HepG2 (cell line): ENCODE results near the gene HSPA1L. TPM values are rescaled to one million over a fixed set of nuclear protein-coding genes. Genes with fewer than 3 reads are reported as not detected.

Experiments
- FOSL2 ChIP-seq: sonication (generic); formaldehyde crosslinking; IDR thresholded peaks from 2 replicates; pipeline ENCODE4 v1.4.0; 2020; ENCODE audit warnings: missing genetic modification reagents
- FOXM1 ChIP-seq: sonication (generic); formaldehyde crosslinking; IDR thresholded peaks from 2 replicates; pipeline ENCODE4 v1.5.0; 2020; ENCODE audit warnings: missing genetic modification reagents
- GFI1 ChIP-seq: sonication (generic); formaldehyde crosslinking; IDR thresholded peaks from 2 replicates; pipeline ENCODE4 v1.5.0; 2020; ENCODE audit warnings: missing genetic modification reagents, mild to moderate bottlenecking, borderline replicate concordance
- GTF3A ChIP-seq: sonication (generic); formaldehyde crosslinking; conservative IDR thresholded peaks from 2 replicates; pipeline ENCODE4 v1.4.0; 2020; ENCODE audit warnings: mild to moderate bottlenecking, missing genetic modification reagents
- HDAC6 ChIP-seq: fragments of 200-600 bp; sonication (generic); IDR thresholded peaks from 2 replicates; pipeline ENCODE4 v1.7.0; 2017; ENCODE audit warnings: mild to moderate bottlenecking, antibody characterized with exemption, low read length, low read depth
- HOXA9 ChIP-seq: sonication (generic); formaldehyde crosslinking; IDR thresholded peaks from 2 replicates; pipeline ENCODE4 v1.8.1; 2022; ENCODE audit warnings: missing genetic modification reagents, mild to moderate bottlenecking, moderate library complexity, borderline replicate concordance
- IRF2 ChIP-seq: IDR thresholded peaks from 2 replicates; pipeline ENCODE4 v1.6.1; 2018; ENCODE audit warnings: missing genetic modification reagents, missing compliant biosample characterization
- JUN ChIP-seq: sonication (generic); formaldehyde crosslinking; IDR thresholded peaks from 2 replicates; pipeline ENCODE4 v1.4.0; 2020; ENCODE audit warnings: mild to moderate bottlenecking, missing genetic modification reagents
- KMT2B ChIP-seq: IDR thresholded peaks from 2 replicates; pipeline ENCODE4 v1.6.1; 2016; ENCODE audit warnings: missing genetic modification reagents, missing compliant biosample characterization
- MYC ChIP-seq: sonication (generic); formaldehyde crosslinking; IDR thresholded peaks from 2 replicates; pipeline ENCODE4 v1.9.0; 2021; ENCODE audit warnings: missing genetic modification reagents, borderline replicate concordance
- NFE2L2 ChIP-seq: fragments of 150-350 bp; IDR thresholded peaks from 2 replicates; pipeline ENCODE4 v1.6.1; 2014; ENCODE audit warnings: low read length
- PHB2 ChIP-seq: fragments of 450-650 bp; IDR thresholded peaks from 2 replicates; pipeline ENCODE4 v1.6.1; 2018; ENCODE audit not compliant: partially characterized antibody
- PLRG1 ChIP-seq: fragments of 450-650 bp; conservative IDR thresholded peaks from 2 replicates; pipeline ENCODE4 v1.6.1; 2016
- TBL1XR1 ChIP-seq: fragments of 150-350 bp; IDR thresholded peaks from 2 replicates; pipeline ENCODE4 v1.6.1; 2014; ENCODE audit warnings: borderline replicate concordance, low read length; ENCODE audit not compliant: partially characterized antibody
- YEATS2 ChIP-seq: sonication (generic); formaldehyde crosslinking; IDR thresholded peaks from 2 replicates; pipeline ENCODE4 v1.4.0; 2020; ENCODE audit warnings: missing genetic modification reagents, borderline replicate concordance
- ZFP41 ChIP-seq: sonication (generic); formaldehyde crosslinking; IDR thresholded peaks from 2 replicates; pipeline ENCODE4 v1.4.0; 2020; ENCODE audit warnings: mild to moderate bottlenecking, missing genetic modification reagents, borderline replicate concordance
- ZNF260 ChIP-seq: sonication (generic); formaldehyde crosslinking; IDR thresholded peaks from 2 replicates; pipeline ENCODE4 v1.4.0; 2020; ENCODE audit warnings: missing genetic modification reagents, low read depth, mild to moderate bottlenecking, borderline replicate concordance
- ZNF678 ChIP-seq: sonication (generic); formaldehyde crosslinking; IDR thresholded peaks from 2 replicates; pipeline ENCODE4 v1.4.0; 2020; ENCODE audit warnings: mild to moderate bottlenecking, missing genetic modification reagents
- ZNF746 ChIP-seq: sonication (generic); formaldehyde crosslinking; IDR thresholded peaks from 2 replicates; pipeline ENCODE4 v1.8.0; 2022; ENCODE audit warnings: mild to moderate bottlenecking, missing genetic modification reagents
- ZNF75D ChIP-seq: sonication (generic); formaldehyde crosslinking; IDR thresholded peaks from 2 replicates; pipeline ENCODE4 v1.8.1; 2023; ENCODE audit warnings: missing genetic modification reagents, mild to moderate bottlenecking, borderline replicate concordance
- ZNF790 ChIP-seq: sonication (generic); formaldehyde crosslinking; IDR thresholded peaks from 2 replicates; pipeline ENCODE4 v1.8.0; 2022; ENCODE audit warnings: missing genetic modification reagents, mild to moderate bottlenecking, borderline replicate concordance
- polyA plus RNA-seq, 8 experiments: library from polyadenylated mRNA; depleted of rRNA in 3 of 8; stranded (reverse) in 7 of 8; unstranded in 1 of 8; fragments of >200 nt; fragmentation: Illumina TruSeq in 4 of 8; extraction: Trizol in 4 of 8; gene quantifications; 2 replicates each; pipeline versions ENCODE4 v1.2.1 to v1.2.3, GENCODE V29; 2011 to 2016; ENCODE audit warnings: low read depth in 4 of 8, missing spikeins in 1 of 8, mixed read lengths in 1 of 8; ENCODE audit not compliant: insufficient read depth in 1 of 8
- total RNA-seq, 5 experiments: library from RNA; depleted of rRNA; stranded (reverse); fragments of >200 nt; fragmentation: Illumina TruSeq; extraction: Trizol; gene quantifications; 2 replicates each; pipeline ENCODE4 v1.2.3, GENCODE V29; 2016; ENCODE audit warnings: low read depth in 1 of 5
- TF ChIP-seq, protein P1 (sequence below), 2 experiments: fragments of 450-650 bp in 1 of 2; sonication (generic) in 1 of 2; formaldehyde crosslinking; IDR thresholded peaks; 2 replicates each; pipeline versions ENCODE4 v1.5.0 to v1.8.0; 2020 to 2022; ENCODE audit warnings: mild to moderate bottlenecking in 1 of 2, missing genetic modification reagents in 1 of 2
- TF ChIP-seq, protein P2 (sequence below): sonication (generic); formaldehyde crosslinking; conservative IDR thresholded peaks from 2 replicates; pipeline ENCODE4 v1.8.1; 2023; ENCODE audit warnings: missing genetic modification reagents
- TF ChIP-seq, protein P3 (sequence below): sonication (generic); formaldehyde crosslinking; IDR thresholded peaks from 2 replicates; pipeline ENCODE4 v1.4.0; 2020; ENCODE audit warnings: missing genetic modification reagents
- TF ChIP-seq, protein P4 (sequence below): sonication (generic); IDR thresholded peaks from 2 replicates; pipeline ENCODE4 v1.6.1; 2016; ENCODE audit warnings: low read depth, borderline replicate concordance
- TF ChIP-seq, protein P5 (sequence below): sonication (generic); formaldehyde crosslinking; IDR thresholded peaks from 2 replicates; pipeline ENCODE4 v1.4.0; 2020; ENCODE audit warnings: mild to moderate bottlenecking, missing genetic modification reagents

Gene HSPA1L
- total and polyA plus RNA-seq, 2 of the 13 experiments (the other 11 are each of a cell fraction or from before 2014, with no cell fraction given) = 0.55 to 1.0 TPM

DNA sequence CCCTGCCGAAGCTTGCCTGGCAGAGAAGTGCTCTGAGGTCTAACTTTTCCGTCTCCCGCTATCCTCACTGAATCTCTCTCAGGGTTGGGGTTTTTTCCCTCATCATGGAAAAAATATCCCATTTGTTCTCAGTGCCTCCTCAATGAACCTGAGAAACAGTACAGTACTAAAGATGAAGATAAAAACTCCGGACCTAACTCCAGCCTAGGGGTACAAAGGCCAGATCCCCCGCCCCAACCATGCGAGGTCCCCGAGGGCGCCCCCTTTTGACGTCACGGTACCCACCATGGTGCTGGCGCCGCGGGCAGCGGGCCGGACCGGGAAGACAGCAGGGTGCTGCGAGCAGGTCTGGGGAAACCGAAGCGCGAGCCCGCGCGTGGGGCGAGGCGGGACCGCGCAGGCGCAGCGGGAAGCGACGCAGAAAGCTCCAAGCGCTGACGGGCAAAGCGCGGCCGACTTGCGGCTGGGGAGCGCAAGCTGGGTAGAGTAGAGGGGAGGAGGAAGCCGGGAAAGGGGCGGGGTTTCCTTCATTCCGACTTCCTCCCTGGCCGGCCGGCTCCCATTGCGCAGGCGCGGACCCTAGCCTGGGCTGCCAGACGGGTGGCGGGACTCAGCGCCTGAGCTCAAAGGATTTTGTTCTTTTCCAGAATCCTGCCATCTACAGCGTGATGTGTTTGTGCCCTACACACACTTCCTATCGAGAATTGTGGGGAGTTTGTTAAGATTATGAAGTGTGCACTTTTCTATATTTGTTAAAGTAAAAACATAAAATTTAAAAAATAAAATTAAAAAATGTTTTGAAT, 8.4 kb downstream of the HSPA1L start, which contains the start of gene LSM2 (continued):
- TF ChIP-seq, protein P1, sequence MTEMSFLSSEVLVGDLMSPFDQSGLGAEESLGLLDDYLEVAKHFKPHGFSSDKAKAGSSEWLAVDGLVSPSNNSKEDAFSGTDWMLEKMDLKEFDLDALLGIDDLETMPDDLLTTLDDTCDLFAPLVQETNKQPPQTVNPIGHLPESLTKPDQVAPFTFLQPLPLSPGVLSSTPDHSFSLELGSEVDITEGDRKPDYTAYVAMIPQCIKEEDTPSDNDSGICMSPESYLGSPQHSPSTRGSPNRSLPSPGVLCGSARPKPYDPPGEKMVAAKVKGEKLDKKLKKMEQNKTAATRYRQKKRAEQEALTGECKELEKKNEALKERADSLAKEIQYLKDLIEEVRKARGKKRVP (CRISPR knock-in tag; IDR thresholded peaks at IDR 0.05) = peak in 1 of 2 experiments; percentile 62; a peak in 1 of 4 replicates
- TF ChIP-seq IRF2 (CRISPR knock-in tag) = peak; percentile 83
- TF ChIP-seq, protein P2, sequence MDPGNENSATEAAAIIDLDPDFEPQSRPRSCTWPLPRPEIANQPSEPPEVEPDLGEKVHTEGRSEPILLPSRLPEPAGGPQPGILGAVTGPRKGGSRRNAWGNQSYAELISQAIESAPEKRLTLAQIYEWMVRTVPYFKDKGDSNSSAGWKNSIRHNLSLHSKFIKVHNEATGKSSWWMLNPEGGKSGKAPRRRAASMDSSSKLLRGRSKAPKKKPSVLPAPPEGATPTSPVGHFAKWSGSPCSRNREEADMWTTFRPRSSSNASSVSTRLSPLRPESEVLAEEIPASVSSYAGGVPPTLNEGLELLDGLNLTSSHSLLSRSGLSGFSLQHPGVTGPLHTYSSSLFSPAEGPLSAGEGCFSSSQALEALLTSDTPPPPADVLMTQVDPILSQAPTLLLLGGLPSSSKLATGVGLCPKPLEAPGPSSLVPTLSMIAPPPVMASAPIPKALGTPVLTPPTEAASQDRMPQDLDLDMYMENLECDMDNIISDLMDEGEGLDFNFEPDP = no peak
- no peak for TF ChIP-seq FOXM1 (CRISPR knock-in tag)
- TF ChIP-seq ZNF75D (CRISPR knock-in tag) = no peak
- no peak for TF ChIP-seq HDAC6
- peak; percentile 80 for TF ChIP-seq GFI1
- no peak for TF ChIP-seq ZFP41
- no peak for TF ChIP-seq ZNF790
- no peak for TF ChIP-seq HOXA9 (CRISPR knock-in tag)
- no peak for TF ChIP-seq NFE2L2
- TF ChIP-seq, protein P3, sequence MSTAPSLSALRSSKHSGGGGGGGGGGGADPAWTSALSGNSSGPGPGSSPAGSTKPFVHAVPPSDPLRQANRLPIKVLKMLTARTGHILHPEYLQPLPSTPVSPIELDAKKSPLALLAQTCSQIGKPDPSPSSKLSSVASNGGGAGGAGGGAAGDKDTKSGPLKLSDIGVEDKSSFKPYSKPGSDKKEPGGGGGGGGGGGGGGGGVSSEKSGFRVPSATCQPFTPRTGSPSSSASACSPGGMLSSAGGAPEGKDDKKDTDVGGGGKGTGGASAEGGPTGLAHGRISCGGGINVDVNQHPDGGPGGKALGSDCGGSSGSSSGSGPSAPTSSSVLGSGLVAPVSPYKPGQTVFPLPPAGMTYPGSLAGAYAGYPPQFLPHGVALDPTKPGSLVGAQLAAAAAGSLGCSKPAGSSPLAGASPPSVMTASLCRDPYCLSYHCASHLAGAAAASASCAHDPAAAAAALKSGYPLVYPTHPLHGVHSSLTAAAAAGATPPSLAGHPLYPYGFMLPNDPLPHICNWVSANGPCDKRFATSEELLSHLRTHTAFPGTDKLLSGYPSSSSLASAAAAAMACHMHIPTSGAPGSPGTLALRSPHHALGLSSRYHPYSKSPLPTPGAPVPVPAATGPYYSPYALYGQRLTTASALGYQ (CRISPR knock-in tag) = peak; percentile 78; the same call in 1 of the 2 replicates
- TF ChIP-seq PLRG1 = no peak
- TF ChIP-seq YEATS2 (CRISPR knock-in tag) = peak; percentile 95
- peak; percentile 55 for TF ChIP-seq TBL1XR1
- peak; percentile 82 for TF ChIP-seq ZNF678 (CRISPR knock-in tag)
- peak; percentile 94 for TF ChIP-seq KMT2B (CRISPR knock-in tag)
- TF ChIP-seq MYC (CRISPR knock-in tag) = peak; percentile 96
- no peak for TF ChIP-seq ZNF746
- TF ChIP-seq FOSL2 = peak; percentile 63
- TF ChIP-seq, protein P4, sequence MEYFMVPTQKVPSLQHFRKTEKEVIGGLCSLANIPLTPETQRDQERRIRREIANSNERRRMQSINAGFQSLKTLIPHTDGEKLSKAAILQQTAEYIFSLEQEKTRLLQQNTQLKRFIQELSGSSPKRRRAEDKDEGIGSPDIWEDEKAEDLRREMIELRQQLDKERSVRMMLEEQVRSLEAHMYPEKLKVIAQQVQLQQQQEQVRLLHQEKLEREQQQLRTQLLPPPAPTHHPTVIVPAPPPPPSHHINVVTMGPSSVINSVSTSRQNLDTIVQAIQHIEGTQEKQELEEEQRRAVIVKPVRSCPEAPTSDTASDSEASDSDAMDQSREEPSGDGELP = no peak
- TF ChIP-seq GTF3A (CRISPR knock-in tag) = peak; percentile 97; the same call in 1 of the 2 replicates
- TF ChIP-seq PHB2 = no peak
- peak; percentile 87 for TF ChIP-seq JUN (CRISPR knock-in tag)
- TF ChIP-seq, protein P5, sequence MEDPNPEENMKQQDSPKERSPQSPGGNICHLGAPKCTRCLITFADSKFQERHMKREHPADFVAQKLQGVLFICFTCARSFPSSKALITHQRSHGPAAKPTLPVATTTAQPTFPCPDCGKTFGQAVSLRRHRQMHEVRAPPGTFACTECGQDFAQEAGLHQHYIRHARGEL (CRISPR knock-in tag) = no peak; the same call in 1 of the 2 replicates
- TF ChIP-seq ZNF260 (CRISPR knock-in tag) = no peak
